Stimulated activated naive CD4-positive, alpha-beta T cell treated with Interleukin-2 at 50 U/mL for 16 hours (primary cell): ENCODE results near the gene GPLD1.
"Not testable (repeated sequence)": the region's sequence is repeated elsewhere in the genome, so short reads cannot be mapped to it uniquely, and the experiment has no call there.

Source experiments
- DNase-seq: peaks from one replicate; lab custom pipeline; 2025; lab: John Stamatoyannopoulos, UW

GPLD1 gene

GRCh38 chr6:24410622-24411021 lies 78.8 kb downstream of the GPLD1 start:
- no peak for DNase-seq

GRCh38 chr6:24408719-24409410 lies 80.5 kb downstream of the GPLD1 start:
- DNase-seq = no peak

DNA sequence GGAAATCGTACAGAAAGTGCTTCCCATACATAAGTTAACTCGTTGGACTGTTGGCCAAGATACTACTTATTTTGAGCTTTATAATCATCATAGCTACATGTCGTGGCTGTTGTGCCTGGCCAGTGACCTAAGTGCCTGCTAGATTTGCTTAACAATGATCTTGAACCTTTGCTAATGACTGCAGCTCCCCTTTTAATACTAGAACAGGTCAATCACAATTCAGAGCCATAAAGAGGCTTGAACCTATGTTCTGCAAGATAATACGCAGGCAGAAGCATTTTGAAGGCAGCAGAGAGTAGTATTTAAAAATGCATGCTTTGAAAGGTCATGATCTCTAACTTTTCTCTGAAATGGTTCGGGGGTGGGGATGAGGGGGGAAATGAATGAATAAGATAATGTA lies 84.1 kb downstream of the GPLD1 start:
- no peak for DNase-seq

DNA sequence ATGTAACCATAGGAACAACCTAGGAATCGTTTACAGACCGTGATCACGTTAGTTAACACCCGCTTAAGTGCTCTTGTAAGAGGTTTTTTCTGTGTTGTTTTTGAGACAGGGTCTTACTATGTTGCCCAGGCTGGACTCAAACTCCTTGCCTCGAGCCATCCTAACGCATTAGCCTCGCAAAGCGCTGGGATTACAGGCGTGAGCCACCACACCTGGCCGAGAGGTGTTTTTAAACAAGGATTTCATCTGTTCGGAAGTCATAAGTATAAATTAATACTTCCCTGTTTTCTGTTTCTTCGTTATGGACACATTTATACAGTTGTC lies 85.9 kb downstream of the GPLD1 start:
- no peak for DNase-seq

- DNase-seq = peak; percentile 78
Measured at GRCh38 chr6:24402697-24403500, 86.5 kb downstream of the GPLD1 start, which contains the start of gene MRS2. MRS2 (plus strand) TSS chr6:24402936; CDS start chr6:24403047, 111 bp downstream.

GRCh38 chr6:24401458-24401857 lies 87.9 kb downstream of the GPLD1 start:
- no peak for DNase-seq

- not testable (repeated sequence) for DNase-seq
Measured at GRCh38 chr6:24400045-24401039, 89.0 kb downstream of the GPLD1 start.

- DNase-seq = no peak
Measured at GRCh38 chr6:24397631-24398030, 91.7 kb downstream of the GPLD1 start.

GRCh38 chr6:24396824-24397223 lies 92.6 kb downstream of the GPLD1 start:
- no peak for DNase-seq

- DNase-seq = no peak
Measured at GRCh38 chr6:24394780-24395437, 94.5 kb downstream of the GPLD1 start.

DNA sequence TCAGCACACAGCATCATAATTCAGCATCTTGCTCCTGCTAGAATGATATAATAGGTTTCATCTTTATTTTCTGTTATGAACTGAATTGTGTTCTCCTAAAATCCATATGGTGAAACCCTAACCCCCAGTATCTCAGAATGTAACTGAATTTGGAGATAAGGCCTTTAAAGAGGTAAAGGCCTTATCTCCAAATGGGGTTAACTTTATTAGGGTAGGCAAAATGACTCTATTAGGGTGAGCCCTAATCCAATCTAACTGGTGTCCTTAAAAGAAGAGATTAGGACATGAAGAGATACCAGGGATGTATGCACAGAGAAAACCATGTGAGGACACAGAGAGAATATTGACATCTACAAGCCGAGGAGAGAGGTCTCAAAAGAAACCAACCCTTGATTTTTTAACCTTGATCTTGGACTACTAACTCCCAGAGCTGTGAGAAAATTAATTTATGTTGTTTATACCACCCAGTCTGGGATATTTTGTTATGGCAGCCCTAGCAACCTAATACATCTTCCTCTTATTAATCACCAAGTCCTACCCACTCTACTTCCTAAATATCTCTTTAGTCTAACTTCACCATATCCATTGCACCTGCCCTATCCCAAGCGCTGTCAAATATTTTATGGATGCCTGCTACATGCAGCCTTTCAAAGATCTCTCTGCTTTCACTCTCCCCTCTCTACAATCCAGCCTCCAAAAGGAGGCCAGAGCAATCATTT lies 95.2 kb downstream of the GPLD1 start:
- DNase-seq = no peak

DNA sequence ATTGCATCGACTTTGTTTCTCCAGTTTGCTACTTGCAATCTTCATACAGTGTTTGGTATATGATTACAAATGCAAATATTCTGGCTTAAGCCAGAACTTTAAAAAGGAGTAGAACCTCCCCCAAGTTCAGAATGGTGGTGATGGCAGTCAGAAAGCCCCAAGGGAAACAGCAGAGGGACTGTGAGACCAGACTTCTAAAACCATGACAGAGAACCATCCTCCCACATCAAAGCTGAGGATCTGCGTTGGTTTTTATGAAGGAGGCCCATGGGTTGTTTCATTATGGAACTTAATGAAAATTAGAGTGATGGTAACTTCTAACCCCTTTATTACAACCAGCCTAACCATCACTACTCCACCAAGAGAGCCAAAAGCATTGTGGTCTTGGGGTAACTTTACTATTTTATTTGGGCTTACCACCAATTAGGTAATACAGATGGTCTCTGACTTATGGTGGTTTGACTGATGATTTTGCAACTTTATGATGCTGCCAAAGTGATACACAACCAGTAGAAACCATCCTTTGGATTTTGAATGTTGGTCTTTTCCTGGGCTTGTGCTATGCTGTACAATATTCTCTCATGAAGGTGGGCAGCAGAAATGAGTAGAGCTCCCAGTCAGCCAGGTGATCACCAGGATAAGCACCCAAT lies 97.5 kb downstream of the GPLD1 start:
- no peak for DNase-seq

- DNase-seq = no peak
Measured at GRCh38 chr6:24391208-24391607, 98.2 kb downstream of the GPLD1 start.

DNA sequence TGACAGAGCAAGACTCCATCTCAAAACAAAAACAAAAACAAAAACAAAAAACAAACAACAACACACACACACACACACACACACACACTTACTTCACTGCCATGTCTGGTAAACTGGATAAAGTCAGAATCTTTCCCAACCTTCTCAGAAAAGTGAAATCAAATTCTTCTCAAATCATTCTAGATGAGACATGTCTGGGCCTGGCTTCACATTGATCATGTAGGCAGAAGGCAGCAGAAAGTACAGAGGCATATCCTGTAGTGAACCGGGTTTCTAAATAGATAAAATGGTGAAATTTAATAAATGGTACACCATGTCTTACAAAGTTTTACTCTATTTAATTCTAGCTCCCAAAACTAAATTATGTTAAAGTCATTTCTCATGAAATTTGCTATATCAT lies 101.6 kb downstream of the GPLD1 start:
- no peak for DNase-seq

GRCh38 chr6:24385536-24386269 lies 103.7 kb downstream of the GPLD1 start:
- no peak for DNase-seq

GRCh38 chr6:24384369-24385130 lies 104.8 kb downstream of the GPLD1 start:
- DNase-seq = not testable (repeated sequence)

- not testable (repeated sequence) for DNase-seq
Measured at GRCh38 chr6:24382891-24383494, 106.4 kb downstream of the GPLD1 start.

GRCh38 chr6:24382220-24382540 lies 107.2 kb downstream of the GPLD1 start:
- no peak for DNase-seq
